ENCODE measurements around the gene ZIC5. TPM values are rescaled to one million over a fixed set of nuclear protein-coding genes. Genes with fewer than 3 reads are reported as not detected.

Gene ZIC5
- total and polyA plus RNA-seq, 9 of the 15 experiments (the other 6 are each of a cell fraction or from before 2014, with no cell fraction given) = 0.57 to 2.0 (median 1.1) TPM

GRCh38 chr13:100014621-100015020 is 43.1 kb upstream of the ZIC5 start (continued):
- TF ChIP-seq RNF219 (CRISPR knock-in tag; IDR thresholded peaks at IDR 0.05) (no peak), TRIM24 (IDR thresholded peaks at IDR 0.05) (no peak), PYGO2 (tag; IDR thresholded peaks at IDR 0.05) (no peak)

- no TSS peak for BruUV-seq (replicated peaks)
- in situ Hi-C loops (cut with MboI) = no loop called here
- FAIRE-seq (no peak), DNase-seq (ENCODE audit: extremely low read depth in 1 of 4, low spot score in 3 of 4) (no peak), ATAC-seq (0 out of 3 replicates have a peak, but pooled peaks have one; percentile 28)
- H3K4me1 ChIP-seq (replicated peaks in 1 of 2; ENCODE audit: control insufficient read depth in 2 of 2, insufficient read depth in 2 of 2, low read length in 2 of 2) = no peaks in the 10 kb centered on the region
- H3K9me1 ChIP-seq (ENCODE audit: control insufficient read depth, insufficient read depth, low read length) = no peaks in the 10 kb centered on the region
- H3K36me3 ChIP-seq (ENCODE audit: control insufficient read depth, insufficient read depth, low read length) = no peaks in the 10 kb centered on the region
- no peaks in the 10 kb centered on the region for H3K9me3 ChIP-seq (replicated peaks; ENCODE audit: control insufficient read depth, insufficient read depth, low read depth, low read length)
- POLR2A ChIA-PET = interaction anchor here (1.0 kb wide), 1 partner anchor 14 kb away, joined by 3 read pairs; no protein-coding TSS in a partner anchor
- no peak overlapping the region for H3K27ac ChIP-seq (ENCODE audit: extremely low read depth, low read depth, low read length)
- CTCF ChIA-PET (ENCODE audit: low intra/inter-chr PET ratio) = no interaction called here
- no peaks in the 10 kb centered on the region for H4K20me1 ChIP-seq (replicated peaks; ENCODE audit: control insufficient read depth, insufficient read depth, low read length)
- intact Hi-C loops (cut with micrococcal nuclease) = no loop called here
- no peak overlapping the region for H3K4me3 ChIP-seq
- H3K27me3 ChIP-seq (ENCODE audit: control insufficient read depth in 2 of 2, insufficient read depth in 2 of 2, low read length in 2 of 2) = peaks cover 8 to 14% of the 10 kb centered on the region in 2 experiments; a peak in 4 of 5 replicates
- H3K4me2 ChIP-seq (ENCODE audit: insufficient read depth, low read length) = no peak overlapping the region
- WGBS (ENCODE audit: insufficient coverage, low coverage, missing lambda C conversion rate) = 46% methylated on average over 9 of the region's 11 CpGs
- H2AFZ ChIP-seq (ENCODE audit: low read depth, low read length) = no peak overlapping the region
- TF ChIP-seq BRF1 (IDR thresholded peaks at IDR 0.05; ENCODE audit: borderline replicate concordance, extremely low read depth, insufficient read length) = no peak
- TF ChIP-seq E2F6 (IDR thresholded peaks at IDR 0.05; ENCODE audit: borderline replicate concordance in 1 of 2, extremely low read depth in 1 of 2, insufficient read depth in 1 of 2, insufficient read length in 1 of 2, low read depth in 1 of 2, low read length in 1 of 2, poor library complexity in 1 of 2, severe bottlenecking in 1 of 2) = no peak
- no peak for TF ChIP-seq ZNF408 (CRISPR knock-in tag; IDR thresholded peaks at IDR 0.05; ENCODE audit: low read depth)
- TF ChIP-seq PBX2 (CRISPR knock-in tag; IDR thresholded peaks at IDR 0.05; ENCODE audit: low read depth) = no peak
- no peak for TF ChIP-seq PBX2 (tag; conservative IDR thresholded peaks at IDR 0.05; ENCODE audit: low read depth)
- TF ChIP-seq NFIC (IDR thresholded peaks at IDR 0.05) = no peak
- TF ChIP-seq PKNOX1 (IDR thresholded peaks at IDR 0.05) = no peak
- no peak for TF ChIP-seq BRD4 (IDR thresholded peaks at IDR 0.05)
- no peak for TF ChIP-seq ZBTB43 (CRISPR knock-in tag; IDR thresholded peaks at IDR 0.05)
- no peaks in the 10 kb centered on the region for H3K79me2 ChIP-seq (ENCODE audit: control insufficient read depth, insufficient read depth, low read length)
- no peak overlapping the region for H3K9ac ChIP-seq (ENCODE audit: insufficient read depth in 1 of 2, low read depth in 2 of 2, low read length in 2 of 2)
Observed at GRCh38 chr13:99998261-99998660, 26.7 kb upstream of the ZIC5 start.

Measured in K562 (cell line).